H1 (cell line): Measurements from ENCODE around the gene PLSCR5. TPM values are rescaled to one million over a fixed set of nuclear protein-coding genes. Genes with fewer than 3 reads are reported as not detected.

Experiments used
- CTCF ChIA-PET: fragments of 300-600 bp; sonication (Branson Sonifier 250); formaldehyde crosslinking; loops from one replicate; lab custom pipeline; 2021; ENCODE audit not compliant: partially characterized antibody; lab: Charles Lee
- POLR2A ChIA-PET: fragments of 300-600 bp; sonication (Branson Sonifier 250); formaldehyde crosslinking; loops from one replicate; lab custom pipeline; 2021; ENCODE audit warnings: inconsistent platforms; ENCODE audit not compliant: partially characterized antibody; lab: Charles Lee
- DNase-seq, 2 experiments: peaks; one replicate each; pipeline versions ENCODE4 v3.0.0 to v3.0.0-alpha.2; 2010 to 2022; ENCODE audit warnings: low spot score in 2 of 2, low read depth in 1 of 2, mixed read lengths in 1 of 2
- FAIRE-seq: peaks from 2 replicates; lab custom pipeline; 2011; peaks lifted over from hg19 to GRCh38; lab: Jason Lieb, UNC
- H2AFZ ChIP-seq: 2 replicates; pipeline ENCODE4 v1.8.1; 2012; ENCODE audit warnings: low read length, inconsistent platforms
- H2AK5ac ChIP-seq: 2 replicates; pipeline ENCODE4 v1.6.1; 2013; ENCODE audit warnings: low read depth, low read length
- H2BK120ac ChIP-seq: replicated peaks from 2 replicates; pipeline ENCODE3; 2013; ENCODE audit warnings: low read depth, low read length, inconsistent platforms
- H2BK12ac ChIP-seq: 2 replicates; pipeline ENCODE4 v1.6.1; 2013; ENCODE audit warnings: low read depth, low read length
- H2BK15ac ChIP-seq: 2 replicates; pipeline ENCODE4 v1.6.1; 2013; ENCODE audit warnings: low read length
- H2BK20ac ChIP-seq: 2 replicates; pipeline ENCODE4 v1.6.1; 2013; ENCODE audit warnings: low read length
- H2BK5ac ChIP-seq: 2 replicates; pipeline ENCODE4 v1.6.1; 2013; ENCODE audit warnings: low read depth, low read length
- H3K14ac ChIP-seq: 2 replicates; pipeline ENCODE4 v1.6.1; 2013; ENCODE audit warnings: inconsistent platforms; ENCODE audit not compliant: insufficient read length
- H3K18ac ChIP-seq: 2 replicates; pipeline ENCODE4 v1.6.1; 2013; ENCODE audit warnings: low read length; ENCODE audit errors: extremely low read depth
- H3K23ac ChIP-seq: 2 replicates; pipeline ENCODE4 v1.6.1; 2013; ENCODE audit warnings: inconsistent platforms; ENCODE audit not compliant: insufficient read length
- H3K23me2 ChIP-seq: 2 replicates; pipeline ENCODE4 v1.6.1; 2013; ENCODE audit warnings: low read depth, low read length
- H3K27ac ChIP-seq: 2 replicates; pipeline ENCODE4 v1.6.1; 2011; ENCODE audit warnings: low read depth, low read length, inconsistent platforms
- H3K27me3 ChIP-seq, 4 experiments: replicated peaks in 1 of 4; 1 replicate in 1 of 4; 2 replicates in 3 of 4; pipeline versions ENCODE4 v1.6.1 to v1.8.1; 2011 to 2013; ENCODE audit warnings: low read length in 3 of 4, mild to moderate bottlenecking in 3 of 4, inconsistent platforms in 2 of 4, mixed read lengths in 2 of 4, moderate library complexity in 1 of 4; ENCODE audit not compliant: control insufficient read depth in 3 of 4, insufficient read depth in 3 of 4; ENCODE audit errors: extremely low read depth in 1 of 4
- H3K36me3 ChIP-seq, 4 experiments: 2 replicates each; pipeline versions ENCODE4 v1.6.1 to v1.8.1; 2011 to 2013; ENCODE audit warnings: mild to moderate bottlenecking in 4 of 4, low read length in 3 of 4, moderate library complexity in 2 of 4, control low read depth in 1 of 4, inconsistent platforms in 1 of 4; ENCODE audit not compliant: insufficient read depth in 4 of 4, control insufficient read depth in 2 of 4
- H3K4ac ChIP-seq: replicated peaks from 2 replicates; pipeline ENCODE3; 2013; ENCODE audit warnings: low read length, low read depth, mixed read lengths, inconsistent platforms; ENCODE audit not compliant: insufficient read length
- H3K4me1 ChIP-seq, 4 experiments: replicated peaks in 1 of 4; 1 replicate in 1 of 4; 2 replicates in 3 of 4; pipeline versions ENCODE4 v1.6.1 to v1.8.1; 2011 to 2013; ENCODE audit warnings: low read length in 3 of 4, inconsistent platforms in 2 of 4, mixed read lengths in 1 of 4; ENCODE audit not compliant: insufficient read depth in 4 of 4, control insufficient read depth in 3 of 4
- H3K4me2 ChIP-seq, 2 experiments: 2 replicates each; pipeline versions ENCODE4 v1.6.1 to v1.8.1; 2011 to 2013; ENCODE audit warnings: low read depth in 2 of 2, low read length in 2 of 2, control low read depth in 1 of 2, inconsistent platforms in 1 of 2, mild to moderate bottlenecking in 1 of 2; ENCODE audit not compliant: insufficient read depth in 1 of 2
- H3K4me3 ChIP-seq, 4 experiments: fragments of 200-600, 300-600 bp in 1 of 4; sonication (generic), shearing (Covaris generic), sonication (Bioruptor Twin) in 1 of 4; 2 replicates each; pipeline versions ENCODE4 v1.5.1 to v1.8.1; 2011 to 2016; ENCODE audit warnings: low read length in 4 of 4, low read depth in 3 of 4, control low read depth in 2 of 4, inconsistent platforms in 2 of 4, mild to moderate bottlenecking in 2 of 4, mixed read lengths in 1 of 4, moderate library complexity in 1 of 4; ENCODE audit not compliant: insufficient read depth in 2 of 4; ENCODE audit errors: extremely low read depth in 1 of 4
- H3K56ac ChIP-seq: replicated peaks from 2 replicates; pipeline ENCODE3; 2013; ENCODE audit warnings: low read depth, mild to moderate bottlenecking, mixed read lengths, low read length, inconsistent platforms; ENCODE audit not compliant: insufficient read length
- H3K79me1 ChIP-seq: 2 replicates; pipeline ENCODE4 v1.6.1; 2013; ENCODE audit warnings: low read depth, low read length, control low read depth
- H3K79me2 ChIP-seq, 2 experiments: 2 replicates each; pipeline versions ENCODE4 v1.6.1 to v1.8.1; 2012 to 2013; ENCODE audit warnings: low read length in 2 of 2, mild to moderate bottlenecking in 2 of 2, inconsistent platforms in 1 of 2; ENCODE audit not compliant: insufficient read depth in 2 of 2, control insufficient read depth in 1 of 2
- H3K9ac ChIP-seq, 4 experiments: replicated peaks in 1 of 4; 1 replicate in 1 of 4; 2 replicates in 3 of 4; pipeline versions ENCODE4 v1.6.1 to v1.8.1; 2011 to 2013; ENCODE audit warnings: low read depth in 3 of 4, low read length in 3 of 4, control low read depth in 2 of 4, mild to moderate bottlenecking in 2 of 4, moderate library complexity in 2 of 4, inconsistent platforms in 1 of 4; ENCODE audit errors: extremely low read depth in 1 of 4
- H3K9me3 ChIP-seq, 2 experiments: 2 replicates each; pipeline versions ENCODE4 v1.6.1 to v1.8.1; 2012 to 2013; ENCODE audit warnings: mild to moderate bottlenecking in 2 of 2, moderate library complexity in 2 of 2, control low read depth in 1 of 2, inconsistent platforms in 1 of 2, low read depth in 1 of 2, low read length in 1 of 2, mixed read lengths in 1 of 2; ENCODE audit not compliant: insufficient read depth in 2 of 2
- H4K20me1 ChIP-seq, 2 experiments: replicated peaks in 1 of 2; 2 replicates each; pipeline versions ENCODE3 to v1.8.1; 2011 to 2013; ENCODE audit warnings: inconsistent platforms in 2 of 2, low read length in 2 of 2, mild to moderate bottlenecking in 1 of 2; ENCODE audit not compliant: insufficient read depth in 2 of 2, control insufficient read depth in 1 of 2
- H4K5ac ChIP-seq: 2 replicates; pipeline ENCODE4 v1.6.1; 2013; ENCODE audit warnings: low read length, low read depth, mixed read lengths, inconsistent platforms; ENCODE audit not compliant: insufficient read length
- H4K8ac ChIP-seq: 2 replicates; pipeline ENCODE4 v1.8.0; 2013; ENCODE audit warnings: mild to moderate bottlenecking, moderate library complexity, low read length, inconsistent platforms; ENCODE audit not compliant: insufficient read depth; ENCODE audit errors: extremely low read depth
- H4K91ac ChIP-seq: replicated peaks from 2 replicates; pipeline ENCODE3; 2013; ENCODE audit warnings: low read length, mixed read lengths, inconsistent platforms; ENCODE audit not compliant: insufficient read length
- JUND ChIP-seq: IDR thresholded peaks from 2 replicates; pipeline ENCODE4 v1.6.1; 2011; ENCODE audit warnings: mild to moderate bottlenecking, improper control_type of control experiment, low read length
- KDM4A ChIP-seq: IDR thresholded peaks from one replicate; pipeline ENCODE4 v1.7.1; 2012; ENCODE audit warnings: low read depth, mild to moderate bottlenecking, moderate library complexity, low read length, inconsistent platforms; ENCODE audit not compliant: severe bottlenecking
- RAD21 ChIP-seq, 2 experiments: IDR thresholded peaks in 1 of 2; conservative IDR thresholded peaks in 1 of 2; 2 replicates each; pipeline ENCODE4 v1.6.1; 2011; ENCODE audit warnings: low read depth in 2 of 2, low read length in 2 of 2, improper control_type of control experiment in 1 of 2, inconsistent platforms in 1 of 2, mild to moderate bottlenecking in 1 of 2, moderate library complexity in 1 of 2
- RXRA ChIP-seq: IDR thresholded peaks from 2 replicates; pipeline ENCODE4 v1.6.1; 2011; ENCODE audit warnings: low read depth, mild to moderate bottlenecking, low read length, moderate library complexity; ENCODE audit not compliant: insufficient read depth
- SP2 ChIP-seq: IDR thresholded peaks from 2 replicates; pipeline ENCODE4 v1.6.1; 2012; ENCODE audit warnings: mild to moderate bottlenecking, low read length, inconsistent platforms
- TEAD4 ChIP-seq: IDR thresholded peaks from 2 replicates; pipeline ENCODE4 v1.6.1; 2012; ENCODE audit warnings: low read depth, low read length, inconsistent platforms, mixed read lengths
- WGBS, 2 experiments: shearing (Covaris generic) in 1 of 2; methylation state at CpG; one replicate each; pipeline versions ENCODE4 v1.1.6 to v1.1.7; 2013 to 2015; ENCODE audit warnings: low lambda C conversion rate in 2 of 2, mixed read lengths in 2 of 2, inconsistent platforms in 1 of 2, low coverage in 1 of 2, missing lambda C conversion rate in 1 of 2; ENCODE audit not compliant: insufficient replicate concordance in 2 of 2, insufficient coverage in 1 of 2, insufficient read length in 1 of 2; ENCODE audit errors: extremely low coverage in 1 of 2, missing lambda C conversion rate in 1 of 2; 5-methylcytosine and 5-hydroxymethylcytosine counted together
- polyA plus RNA-seq, 7 experiments: library from polyadenylated mRNA; depleted of rRNA in 3 of 7; stranded (reverse) in 5 of 7; unstranded in 2 of 7; fragments of >200 nt in 5 of 7; fragments of 200-250 nt in 2 of 7; gene quantifications; 1 replicate in 5 of 7; 2 replicates in 1 of 7; 4 replicates in 1 of 7; pipeline versions ENCODE4 v1.2.1 to v1.2.3, GENCODE V29; 2011 to 2013; ENCODE audit warnings: missing spikeins in 2 of 7, mixed read lengths in 2 of 7
- total RNA-seq: library from RNA; stranded (reverse); fragmentation: NEBNext Ultra II Directional; extraction: Animal tissue kit (Norgen Biotek cat#: 25700); gene quantifications from 2 replicates; pipeline ENCODE4 v1.2.1, GENCODE V29; 2021

PLSCR5 gene
- total and polyA plus RNA-seq, 2 of the 8 experiments (the other 6 are each of a cell fraction or from before 2014, with no cell fraction given), result not detected

DNA sequence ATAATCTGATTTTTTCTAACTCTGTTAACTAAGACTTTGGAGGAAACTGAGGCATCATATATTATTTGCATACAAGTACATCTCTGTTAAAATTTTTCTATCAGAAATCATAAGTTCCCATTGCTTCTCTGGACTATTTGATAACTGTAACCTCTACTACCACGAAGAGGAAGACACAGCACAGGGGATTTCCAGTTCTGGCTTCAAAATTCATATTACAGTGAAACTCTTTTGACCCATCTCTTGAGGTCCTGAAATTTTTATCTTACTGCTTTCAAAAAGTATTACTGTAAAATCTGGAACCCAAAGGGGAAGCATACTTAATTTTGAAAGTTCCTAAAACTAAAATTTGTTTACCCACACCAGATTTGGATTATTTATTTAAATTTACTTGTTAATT, 64.9 kb downstream of the PLSCR5 start:
- Histone ChIP-seq H2BK20ac (no peak overlapping the region), H3K9me3 (peaks cover 7 to 9% of the 10 kb centered on the region in 2 experiments), H2AK5ac (no peak overlapping the region), H4K5ac (no peak overlapping the region), H2BK12ac (no peak overlapping the region), H3K27ac (no peak overlapping the region), H4K8ac (no peak overlapping the region), H3K23ac (no peak overlapping the region), H3K14ac (no peak overlapping the region), H2BK5ac (no peak overlapping the region), H3K56ac (no peak overlapping the region), H3K27me3 (no peaks in the 10 kb centered on the region), H3K79me1 (peaks cover 3% of the 10 kb centered on the region), H3K4me2 (no peak overlapping the region), H3K79me2 (peaks cover 0 to 57% of the 10 kb centered on the region in 2 experiments; a peak in 2 of 4 replicates), H3K4ac (no peak overlapping the region), H4K20me1 (peaks cover 0 to 5% of the 10 kb centered on the region in 2 experiments), H2BK120ac (no peak overlapping the region), H3K23me2 (no peaks in the 10 kb centered on the region; the same call in 1 of the 2 replicates), H3K4me1 (peaks cover 0 to 6% (median 3%) of the 10 kb centered on the region in 4 experiments; a peak in 2 of 7 replicates), H2AFZ (no peak overlapping the region), H3K36me3 (peaks cover 0 to 9% (median 6%) of the 10 kb centered on the region in 4 experiments; a peak in 5 of 8 replicates), H4K91ac (no peak overlapping the region), H3K18ac (no peak overlapping the region), H3K9ac (no peak overlapping the region), H3K4me3 (no peak overlapping the region), H2BK15ac (no peak overlapping the region)
- FAIRE-seq (no peak), DNase-seq (no peak)
- POLR2A ChIA-PET, result interaction anchor here (1.3 kb wide), 1 partner anchor 14 kb away, joined by 3 read pairs; no protein-coding TSS in a partner anchor
- WGBS, 2 experiments, result 85% methylated on average over 1 of the region's 1 CpG; no CpG with 5 or more reads in 1 of the 2 experiments
- CTCF ChIA-PET, result no interaction called here
- TF ChIP-seq SP2, result no peak
- no peak for TF ChIP-seq RAD21 (IDR thresholded peaks at IDR 0.05 in 1 of 2, conservative IDR thresholded peaks at IDR 0.05 in 1 of 2; ENCODE audit: low read depth in 2 of 2, low read length in 2 of 2)
- TF ChIP-seq TEAD4, result no peak
- no peak for TF ChIP-seq RXRA
- TF ChIP-seq JUND, result no peak
- no peak for TF ChIP-seq KDM4A
